Fibroblast of gingiva (primary cell): ENCODE data around the gene SSUH2.
A peak's percentile ranks its signal among the peaks of the same experiment; 100 is the strongest.
"Not testable (repeated sequence)": the region's sequence is repeated elsewhere in the genome, so short reads cannot be mapped to it uniquely, and the experiment has no call there.

ENCODE experiments used
- DNase-seq: peaks from one replicate; pipeline ENCODE4 v3.0.0-alpha.2; 2011; ENCODE audit warnings: low read depth

SSUH2 gene

GRCh38 chr3:8658306-8659212, 14.0 kb upstream of the SSUH2 start:
- peak; percentile 10 for DNase-seq

GRCh38 chr3:8657804-8658305, 13.3 kb upstream of the SSUH2 start:
- no peak for DNase-seq

GRCh38 chr3:8656240-8656639, 11.6 kb upstream of the SSUH2 start:
- DNase-seq = no peak

GRCh38 chr3:8655387-8655835, 10.8 kb upstream of the SSUH2 start:
- DNase-seq = no peak

- not testable (repeated sequence) for DNase-seq
Observed at GRCh38 chr3:8654572-8655329, 10.2 kb upstream of the SSUH2 start.

- no peak for DNase-seq
Observed at GRCh38 chr3:8653800-8654408, 9.3 kb upstream of the SSUH2 start.

GRCh38 chr3:8652324-8652987, 7.9 kb upstream of the SSUH2 start:
- DNase-seq = no peak

- DNase-seq = no peak
Observed at GRCh38 chr3:8651418-8652323, 7.1 kb upstream of the SSUH2 start.

- DNase-seq = no peak
Observed at GRCh38 chr3:8650583-8651416, 6.2 kb upstream of the SSUH2 start.

- DNase-seq = no peak
Observed at GRCh38 chr3:8649757-8650156, 5.2 kb upstream of the SSUH2 start.

- no peak for DNase-seq
Observed at GRCh38 chr3:8648909-8649741, 4.5 kb upstream of the SSUH2 start.

- DNase-seq = no peak
Observed at GRCh38 chr3:8647137-8647985, 2.8 kb upstream of the SSUH2 start.

- DNase-seq = no peak
Observed at GRCh38 chr3:8646313-8646938, 1.8 kb upstream of the SSUH2 start.

GRCh38 chr3:8645712-8646111, 1.1 kb upstream of the SSUH2 start:
- DNase-seq = no peak

GRCh38 chr3:8643693-8644365, 769 bp downstream of the SSUH2 start:
- no peak for DNase-seq

GRCh38 chr3:8642001-8642400, 2.6 kb downstream of the SSUH2 start:
- no peak for DNase-seq

GRCh38 chr3:8641472-8641871, 3.1 kb downstream of the SSUH2 start:
- no peak for DNase-seq
